AG04449 (cell line): ENCODE results near the gene ZBTB48.
"Not testable (repeated sequence)": the region's sequence is repeated elsewhere in the genome, so short reads cannot be mapped to it uniquely, and the experiment has no call there.

Experiments
- CTCF ChIA-PET: fragments of 350-600 bp; formaldehyde crosslinking; extraction: SDS; loops from one replicate; lab custom pipeline; 2021; ENCODE audit warnings: antibody characterized with exemption; lab: Yijun Ruan, JAX
- POLR2A ChIA-PET: fragments of 400-600, 350-600 bp; formaldehyde crosslinking; extraction: SDS; loops from one replicate; lab custom pipeline; 2020; ENCODE audit warnings: antibody characterized with exemption, inconsistent platforms; lab: Yijun Ruan, JAX
- DNase-seq: peaks from one replicate; pipeline ENCODE4 v3.0.0-alpha.2; 2010; ENCODE audit warnings: low read depth, low spot score
- H3K4me3 ChIP-seq: 2 replicates; pipeline ENCODE4 v1.5.1; 2011; ENCODE audit warnings: low read depth, mild to moderate bottlenecking, control low read depth, low read length
- TF ChIP-seq, protein P1 (sequence below): IDR thresholded peaks from one replicate; pipeline ENCODE4 v1.5.1; 2011; ENCODE audit warnings: mild to moderate bottlenecking, moderate library complexity, low read length, control low read depth, inconsistent platforms; ENCODE audit not compliant: insufficient read depth; ENCODE audit errors: missing control alignments

The ZBTB48 gene

GRCh38 chr1:6554031-6554906 is 25.5 kb upstream of the ZBTB48 start, which contains the start of gene NOL9:
Gene NOL9 (minus strand): TSS chr1:6554513. CDS start chr1:6554502, 11 bp downstream.
- DNase-seq, result peak; percentile 31
- ChIA-PET POLR2A (interaction anchor here (0.9 kb wide), 2 partner anchors 24 to 48 kb away, joined by 3 to 5 read pairs; partner anchors contain the start of gene KLHL21), CTCF (interaction anchor here (0.7 to 7.1 kb wide), 52 partner anchors 8 to 990 kb away, joined by 3 to 138 read pairs (median 6); partner anchors contain the start of genes DNAJC11, PLEKHG5 and ZBTB48)
- TF ChIP-seq, protein P1, sequence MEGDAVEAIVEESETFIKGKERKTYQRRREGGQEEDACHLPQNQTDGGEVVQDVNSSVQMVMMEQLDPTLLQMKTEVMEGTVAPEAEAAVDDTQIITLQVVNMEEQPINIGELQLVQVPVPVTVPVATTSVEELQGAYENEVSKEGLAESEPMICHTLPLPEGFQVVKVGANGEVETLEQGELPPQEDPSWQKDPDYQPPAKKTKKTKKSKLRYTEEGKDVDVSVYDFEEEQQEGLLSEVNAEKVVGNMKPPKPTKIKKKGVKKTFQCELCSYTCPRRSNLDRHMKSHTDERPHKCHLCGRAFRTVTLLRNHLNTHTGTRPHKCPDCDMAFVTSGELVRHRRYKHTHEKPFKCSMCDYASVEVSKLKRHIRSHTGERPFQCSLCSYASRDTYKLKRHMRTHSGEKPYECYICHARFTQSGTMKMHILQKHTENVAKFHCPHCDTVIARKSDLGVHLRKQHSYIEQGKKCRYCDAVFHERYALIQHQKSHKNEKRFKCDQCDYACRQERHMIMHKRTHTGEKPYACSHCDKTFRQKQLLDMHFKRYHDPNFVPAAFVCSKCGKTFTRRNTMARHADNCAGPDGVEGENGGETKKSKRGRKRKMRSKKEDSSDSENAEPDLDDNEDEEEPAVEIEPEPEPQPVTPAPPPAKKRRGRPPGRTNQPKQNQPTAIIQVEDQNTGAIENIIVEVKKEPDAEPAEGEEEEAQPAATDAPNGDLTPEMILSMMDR, result peak; percentile 96
- peak within 1 kb of the TSS; percentile 89 for H3K4me3 ChIP-seq

DNA sequence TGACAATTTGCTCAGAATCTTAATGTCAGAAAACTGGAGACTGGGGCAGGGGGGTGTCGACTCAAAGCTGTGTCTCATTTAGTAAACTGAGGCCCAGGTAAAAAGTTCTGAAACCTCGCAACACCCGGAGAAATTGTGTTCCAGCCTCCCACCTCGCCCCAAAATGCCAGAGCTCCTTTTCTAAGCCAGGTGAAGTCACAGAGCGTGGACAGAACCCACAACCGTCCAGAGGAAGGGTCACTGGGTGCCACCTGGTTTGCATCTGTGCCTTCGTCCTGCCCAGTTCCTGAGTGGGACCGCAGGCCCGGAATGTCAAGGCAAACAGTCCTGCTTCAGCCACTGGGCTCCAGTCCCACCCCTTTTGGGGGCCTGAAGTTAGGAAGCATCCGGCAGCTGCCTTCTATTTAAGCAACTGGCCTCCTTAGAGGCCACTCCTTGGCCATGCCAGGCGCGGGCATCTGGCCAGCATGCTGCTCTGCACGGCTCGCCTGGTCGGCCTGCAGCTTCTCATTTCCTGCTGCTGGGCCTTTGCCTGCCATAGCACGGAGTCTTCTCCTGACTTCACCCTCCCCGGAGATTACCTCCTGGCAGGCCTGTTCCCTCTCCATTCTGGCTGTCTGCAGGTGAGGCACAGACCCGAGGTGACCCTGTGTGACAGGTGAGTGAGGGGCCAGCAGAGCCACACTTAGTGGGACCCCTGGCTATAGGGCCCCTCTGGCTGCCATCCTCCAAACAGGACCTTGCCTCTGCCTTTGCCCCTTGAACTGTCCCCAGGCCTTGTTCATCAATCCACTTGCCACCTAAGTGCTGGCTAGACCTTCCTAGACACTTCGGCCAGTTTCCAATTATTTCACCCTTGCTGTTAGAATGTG is 24.7 kb upstream of the ZBTB48 start, which contains the start of gene TAS1R1:
Gene TAS1R1 (plus strand): TSS at position 401 of the 872 bp plus-strand sequence. CDS start 67 bp downstream, at position 468.
- TF ChIP-seq, protein P1, result no peak
- ChIA-PET POLR2A (interaction anchor here (0.5 to 0.9 kb wide), 4 partner anchors 18 to 47 kb away, joined by 3 to 5 read pairs (median 4); partner anchors contain the start of genes KLHL21 and ZBTB48), CTCF (interaction anchor here (0.6 to 7.1 kb wide), 53 partner anchors 7 to 989 kb away, joined by 3 to 138 read pairs (median 5); partner anchors contain the start of genes DNAJC11, PLEKHG5 and ZBTB48)
- peak within 1 kb of the TSS; percentile 89 for H3K4me3 ChIP-seq
- no peak for DNase-seq

DNA sequence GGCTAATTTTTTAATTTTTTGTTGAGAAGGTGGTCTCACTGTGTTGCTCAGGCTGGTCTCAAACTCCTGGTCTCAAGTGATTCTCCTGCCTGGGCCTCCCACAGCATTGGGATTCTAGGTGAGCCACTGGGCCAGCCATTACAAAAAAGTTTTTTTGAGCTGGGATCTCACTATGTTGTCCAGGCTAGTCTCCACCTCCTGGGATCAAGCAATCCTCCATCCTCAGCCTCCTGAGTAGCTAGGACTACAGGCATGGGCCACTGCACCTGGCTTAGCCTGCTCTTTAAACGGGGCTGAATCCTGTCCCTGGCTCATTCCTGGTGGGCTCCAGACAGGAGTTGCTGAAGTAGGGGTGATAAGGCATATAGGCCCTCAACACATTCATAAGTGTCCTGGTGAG is 22.2 kb upstream of the ZBTB48 start:
- H3K4me3 ChIP-seq, result no peak overlapping the region
- TF ChIP-seq, protein P1, result no peak
- DNase-seq, result no peak
- ChIA-PET POLR2A (no interaction called here), CTCF (interaction anchor here (1.0 to 7.1 kb wide), 3 partner anchors 20 to 89 kb away, joined by 4 to 114 read pairs (median 6); no protein-coding TSS in a partner anchor)

GRCh38 chr1:6559161-6559560 is 20.6 kb upstream of the ZBTB48 start:
- H3K4me3 ChIP-seq, POLR2A ChIA-PET, DNase-seq: not testable (repeated sequence)
- CTCF ChIA-PET, result interaction anchor here (2.5 kb wide), 1 partner anchor 87 kb away, joined by 5 read pairs; no protein-coding TSS in a partner anchor

GRCh38 chr1:6560267-6560666 is 19.5 kb upstream of the ZBTB48 start:
- no peak overlapping the region for H3K4me3 ChIP-seq
- ChIA-PET POLR2A (no interaction called here), CTCF (interaction anchor here (1.1 to 2.5 kb wide), 2 partner anchors 18 to 86 kb away, joined by 3 to 5 read pairs; no protein-coding TSS in a partner anchor)
- TF ChIP-seq, protein P1, result no peak
- DNase-seq, result no peak

DNA sequence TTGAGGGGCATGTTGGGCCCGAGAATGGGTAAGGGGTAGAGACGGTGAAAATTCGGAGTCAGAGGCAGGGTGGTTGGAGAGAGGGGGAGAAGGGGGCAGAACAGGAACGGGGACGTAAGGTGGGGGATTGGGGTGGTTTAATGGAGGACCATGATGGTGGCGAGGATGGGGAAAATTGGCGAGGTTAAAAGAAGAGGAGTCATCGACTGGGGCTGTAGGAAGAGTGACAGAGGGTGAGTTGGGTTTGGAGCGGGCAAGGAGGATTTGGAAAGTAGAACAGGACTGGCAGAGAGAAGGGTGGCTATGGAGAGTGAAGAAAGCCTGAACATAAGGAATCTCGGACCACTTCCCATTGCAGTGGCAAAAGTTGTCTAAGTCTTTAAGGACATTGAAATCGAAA is 10.8 kb upstream of the ZBTB48 start:
- TF ChIP-seq, protein P1, result no peak
- CTCF ChIA-PET, result interaction anchor here (4.3 kb wide), 1 partner anchor 15 kb away, joined by 32 read pairs; the partner anchor contains the start of genes NOL9 and TAS1R1
- POLR2A ChIA-PET, result no interaction called here

More for the DNA sequence above, 10.8 kb upstream of the ZBTB48 start:
- H3K4me3 ChIP-seq, result no peak overlapping the region
- no peak for DNase-seq
